Mucosa of rectum (tissue), 2 donors: ENCODE measurements around the gene GSK3A.
A peak's percentile ranks its signal among the peaks of the same experiment; 100 is the strongest.

Source experiments
- H3K27ac ChIP-seq, 2 donors: one replicate each; pipeline ENCODE4 v1.7.0; 2013; ENCODE audit warnings: inconsistent platforms in 2 of 2, low read depth in 2 of 2, low read length in 2 of 2
- H3K27me3 ChIP-seq, 2 donors: one replicate each; pipeline ENCODE4 v1.7.0; 2013; ENCODE audit warnings: low read length in 2 of 2; ENCODE audit not compliant: control insufficient read depth in 2 of 2, insufficient read depth in 2 of 2
- H3K36me3 ChIP-seq, 2 donors: one replicate each; pipeline ENCODE4 v1.7.0; 2013; ENCODE audit warnings: low read length in 2 of 2; ENCODE audit not compliant: control insufficient read depth in 2 of 2, insufficient read depth in 2 of 2
- H3K4me1 ChIP-seq, 2 donors: one replicate each; pipeline ENCODE4 v1.7.0; 2013; ENCODE audit warnings: low read length in 2 of 2, mild to moderate bottlenecking in 1 of 2; ENCODE audit not compliant: control insufficient read depth in 2 of 2, insufficient read depth in 2 of 2
- H3K4me3 ChIP-seq, 2 donors: one replicate each; pipeline ENCODE4 v1.7.0; 2013; ENCODE audit warnings: low read length in 2 of 2
- H3K9ac ChIP-seq, 2 donors: one replicate each; pipeline ENCODE4 v1.7.0; 2013; ENCODE audit warnings: low read length in 2 of 2, low read depth in 1 of 2, mild to moderate bottlenecking in 1 of 2
- H3K9me3 ChIP-seq, 2 donors: one replicate each; pipeline ENCODE4 v1.7.0; 2013; ENCODE audit warnings: low read length in 2 of 2; ENCODE audit not compliant: control insufficient read depth in 2 of 2
- donor health status: healthy.
- donor health status: Normal muscosa, but diverticular disease.

GSK3A gene

GRCh38 chr19:42286349-42287016 lies 44.1 kb upstream of the GSK3A start:
- Histone ChIP-seq H3K9ac (peak overlapping the region in 1 of 2 donors; percentile 14), H3K36me3 (peaks cover 29 to 37% of the 10 kb centered on the region in 2 donors), H3K9me3 (no peaks in the 10 kb centered on the region), H3K4me3 (peak overlapping the region in 1 of 2 donors; percentile 31), H3K4me1 (peaks cover 31 to 34% of the 10 kb centered on the region in 2 donors), H3K27ac (peak overlapping the region in 1 of 2 donors; percentile 43), H3K27me3 (no peaks in the 10 kb centered on the region)

- Histone ChIP-seq H3K4me3 (peak overlapping the region in 1 of 2 donors; percentile 31), H3K4me1 (peaks cover 35 to 39% of the 10 kb centered on the region in 2 donors), H3K27me3 (no peaks in the 10 kb centered on the region), H3K36me3 (peaks cover 29 to 35% of the 10 kb centered on the region in 2 donors), H3K9ac (peak overlapping the region; percentile 1 to 14), H3K9me3 (no peaks in the 10 kb centered on the region), H3K27ac (peak overlapping the region in 1 of 2 donors; percentile 43)
Observed at GRCh38 chr19:42285988-42286348, 43.6 kb upstream of the GSK3A start.

GRCh38 chr19:42285541-42285941 lies 43.1 kb upstream of the GSK3A start:
- Histone ChIP-seq H3K4me1 (peaks cover 35 to 39% of the 10 kb centered on the region in 2 donors), H3K27me3 (no peaks in the 10 kb centered on the region), H3K36me3 (peaks cover 25 to 34% of the 10 kb centered on the region in 2 donors), H3K9ac (peak overlapping the region in 1 of 2 donors; percentile 56), H3K27ac (peak overlapping the region in 1 of 2 donors; percentile 43), H3K9me3 (no peaks in the 10 kb centered on the region), H3K4me3 (peak overlapping the region; percentile 63 to 78)

- H3K9ac ChIP-seq: peak overlapping the region; percentile 14 to 56
- H3K36me3 ChIP-seq: peaks cover 18 to 26% of the 10 kb centered on the region in 2 donors
- H3K4me1 ChIP-seq: peaks cover 35 to 39% of the 10 kb centered on the region in 2 donors
Observed at GRCh38 chr19:42284591-42285341, 42.4 kb upstream of the GSK3A start.

GRCh38 chr19:42284066-42284501 lies 41.7 kb upstream of the GSK3A start:
- Histone ChIP-seq H3K4me3 (peak overlapping the region in 1 of 2 donors; percentile 61), H3K4me1 (peaks cover 42 to 46% of the 10 kb centered on the region in 2 donors), H3K36me3 (peaks cover 15 to 20% of the 10 kb centered on the region in 2 donors), H3K27ac (peak overlapping the region; percentile 60 to 83), H3K27me3 (no peaks in the 10 kb centered on the region), H3K9ac (peak overlapping the region in 1 of 2 donors; percentile 62), H3K9me3 (no peaks in the 10 kb centered on the region)

More at GRCh38 chr19:42284591-42285341, 42.4 kb upstream of the GSK3A start:
- H3K27me3 ChIP-seq: no peaks in the 10 kb centered on the region
- peak overlapping the region; percentile 63 to 78 for H3K4me3 ChIP-seq
- H3K9me3 ChIP-seq: no peaks in the 10 kb centered on the region
- H3K27ac ChIP-seq: peak overlapping the region; percentile 31 to 43

GRCh38 chr19:42283188-42284065 lies 41.0 kb upstream of the GSK3A start:
- Histone ChIP-seq H3K4me3 (peak overlapping the region; percentile 61 to 78), H3K4me1 (peaks cover 48 to 53% of the 10 kb centered on the region in 2 donors)

GRCh38 chr19:42282819-42283187 lies 40.4 kb upstream of the GSK3A start:
- H3K27me3 ChIP-seq: no peaks in the 10 kb centered on the region
- H3K9me3 ChIP-seq: no peaks in the 10 kb centered on the region
- H3K36me3 ChIP-seq: peaks cover 6 to 8% of the 10 kb centered on the region in 2 donors
- H3K4me3 ChIP-seq: peak overlapping the region; percentile 61 to 78
- peaks cover 55 to 58% of the 10 kb centered on the region in 2 donors for H3K4me1 ChIP-seq
- H3K9ac ChIP-seq: peak overlapping the region; percentile 58 to 81
- H3K27ac ChIP-seq: peak overlapping the region; percentile 81 to 97

More at GRCh38 chr19:42283188-42284065, 41.0 kb upstream of the GSK3A start:
- Histone ChIP-seq H3K9ac (peak overlapping the region; percentile 62 to 81), H3K9me3 (no peaks in the 10 kb centered on the region), H3K36me3 (peaks cover 11 to 14% of the 10 kb centered on the region in 2 donors), H3K27ac (peak overlapping the region; percentile 81 to 97), H3K27me3 (no peaks in the 10 kb centered on the region)

GRCh38 chr19:42281827-42282762 lies 39.7 kb upstream of the GSK3A start:
- Histone ChIP-seq H3K9me3 (no peaks in the 10 kb centered on the region), H3K27ac (peak overlapping the region; percentile 73 to 97), H3K4me1 (peaks cover 58 to 61% of the 10 kb centered on the region in 2 donors), H3K9ac (no peak overlapping the region), H3K4me3 (peak overlapping the region in 1 of 2 donors; percentile 14), H3K36me3 (peaks cover 0 to under 1% of the 10 kb centered on the region in 2 donors), H3K27me3 (no peaks in the 10 kb centered on the region)
